PC-9 (cell line): ENCODE data around the gene SAMD10. TPM values are rescaled to one million over a fixed set of nuclear protein-coding genes. Genes with fewer than 3 reads are reported as not detected.
"Not testable (repeated sequence)": the region's sequence is repeated elsewhere in the genome, so short reads cannot be mapped to it uniquely, and the experiment has no call there.

ENCODE experiments used
- BruUV-seq: library from RNA; stranded (reverse); fragments of 400-500 nt; replicated peaks from 2 replicates; lab custom pipeline; 2021; lab: Mats Ljungman, UMichigan
- CTCF ChIA-PET: fragments of 300-600 bp; sonication (Branson Sonifier 250); formaldehyde crosslinking; loops from one replicate; lab custom pipeline; 2022; ENCODE audit warnings: antibody characterized with exemption; lab: Charles Lee
- POLR2A ChIA-PET: fragments of 300-600 bp; sonication (Branson Sonifier 250); formaldehyde crosslinking; loops from one replicate; lab custom pipeline; 2022; ENCODE audit warnings: antibody characterized with exemption; ENCODE audit not compliant: unreplicated experiment; lab: Charles Lee
- DNase-seq, 2 experiments: peaks; one replicate each; pipeline versions ENCODE4 v3.0.0 to v3.0.0-alpha.2; 2015 to 2022; ENCODE audit warnings: mixed read lengths in 1 of 2
- H2AFZ ChIP-seq: fragments of 200-600 bp; sonication (generic); 2 replicates; pipeline ENCODE4 v1.8.1; 2017; ENCODE audit warnings: antibody characterized with exemption
- H3F3A ChIP-seq: fragments of 200-600 bp; sonication (generic); 2 replicates; pipeline ENCODE4 v1.8.1; 2017; ENCODE audit warnings: antibody characterized with exemption, mild to moderate bottlenecking, low read depth; ENCODE audit not compliant: insufficient read depth
- H3K27ac ChIP-seq: fragments of 200-600 bp; sonication (generic); 2 replicates; pipeline ENCODE4 v1.6.1; 2016; ENCODE audit warnings: mixed run types
- H3K27me3 ChIP-seq: fragments of 200-600 bp; sonication (generic); 2 replicates; pipeline ENCODE4 v1.6.1; 2016; ENCODE audit warnings: low read depth, mixed run types; ENCODE audit not compliant: insufficient read depth
- H3K36me3 ChIP-seq: fragments of 200-600 bp; sonication (generic); 2 replicates; pipeline ENCODE4 v1.6.1; 2016; ENCODE audit warnings: low read depth, mixed run types
- H3K4me1 ChIP-seq: fragments of 200-600 bp; sonication (generic); replicated peaks from 2 replicates; pipeline ENCODE4 v1.6.1; 2016; ENCODE audit warnings: mixed run types; ENCODE audit not compliant: insufficient read depth
- H3K4me2 ChIP-seq: fragments of 200-600 bp; sonication (generic); 2 replicates; pipeline ENCODE4 v1.6.1; 2017; ENCODE audit warnings: mixed run types
- H3K4me3 ChIP-seq: fragments of 200-600 bp; sonication (generic); 2 replicates; pipeline ENCODE4 v1.6.1; 2016; ENCODE audit warnings: mixed run types
- H3K79me2 ChIP-seq: fragments of 200-600 bp; sonication (generic); 2 replicates; pipeline ENCODE4 v1.6.1; 2017; ENCODE audit warnings: low read depth, mixed run types
- H3K9me2 ChIP-seq: fragments of 200-600 bp; sonication (generic); 2 replicates; pipeline ENCODE4 v1.8.1; 2017; ENCODE audit warnings: mild to moderate bottlenecking; ENCODE audit not compliant: insufficient read depth
- H3K9me3 ChIP-seq: fragments of 200-600 bp; sonication (generic); 2 replicates; pipeline ENCODE4 v1.8.1; 2016; ENCODE audit warnings: low read depth; ENCODE audit not compliant: insufficient read depth
- H4K20me1 ChIP-seq: fragments of 200-600 bp; sonication (generic); 2 replicates; pipeline ENCODE4 v1.8.1; 2017; ENCODE audit not compliant: insufficient read depth
- CTCF ChIP-seq: fragments of 200-600 bp; sonication (generic); conservative IDR thresholded peaks from 2 replicates; pipeline ENCODE4 v1.6.1; 2017; ENCODE audit warnings: mixed run types, antibody characterized with exemption, mild to moderate bottlenecking, moderate library complexity
- EZH2 ChIP-seq: fragments of 200-600 bp; sonication (generic); IDR thresholded peaks from 2 replicates; pipeline ENCODE4 v1.8.0; 2017; ENCODE audit warnings: antibody characterized with exemption, low read depth
- intact Hi-C: fragments of 100-400 bp; cut with micrococcal nuclease; formaldehyde crosslinking; loops from one replicate; pipeline ENCODE4 v1.10.0; 2022; ENCODE audit not compliant: unreplicated experiment
- total RNA-seq: library from RNA; stranded (reverse); gene quantifications from 2 replicates; pipeline ENCODE4 v1.2.3, GENCODE V29; 2021

Gene SAMD10
- total RNA-seq, 1 experiment from 2014 or later = 18.7 TPM

DNA sequence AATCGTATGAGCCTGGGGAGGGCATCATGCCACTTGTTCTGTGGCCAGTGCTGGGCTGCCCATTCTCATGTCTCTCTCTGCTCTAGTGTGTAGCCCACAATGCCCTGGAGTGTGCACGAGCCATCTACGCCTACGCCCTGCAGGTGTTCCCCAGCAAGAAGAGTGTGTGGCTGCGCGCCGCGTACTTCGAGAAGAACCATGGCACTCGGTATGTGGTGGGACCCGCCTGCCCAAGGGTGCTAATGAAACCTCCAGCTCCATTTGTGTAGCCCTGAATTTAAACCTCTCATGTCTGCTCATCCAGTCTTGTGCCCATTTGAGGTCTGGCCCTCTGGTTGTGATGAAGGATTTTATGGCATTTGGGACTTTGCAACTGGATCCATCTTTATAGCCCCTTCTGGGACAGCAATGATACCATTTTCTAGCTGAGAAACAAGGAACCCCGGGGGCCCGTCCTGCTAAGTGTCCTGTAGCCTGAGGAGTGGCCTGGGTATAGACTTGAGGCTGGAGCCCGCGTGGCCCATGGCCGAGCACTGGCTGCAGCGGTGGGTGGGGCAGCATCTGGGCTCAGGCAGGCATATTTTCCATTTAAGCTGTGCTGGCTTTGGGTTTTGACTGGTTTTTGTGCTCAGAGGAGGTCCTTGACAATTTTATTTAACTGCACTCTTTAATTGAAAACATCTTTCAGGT is 43.4 kb upstream of the SAMD10 start:
- no peaks in the 10 kb centered on the region for H3K4me1 ChIP-seq
- ChIA-PET CTCF (no interaction called here), POLR2A (no interaction called here)
- H3K9me2 ChIP-seq = no peaks in the 10 kb centered on the region
- H4K20me1 ChIP-seq = peaks cover 17% of the 10 kb centered on the region
- H3F3A ChIP-seq = peaks cover 22% of the 10 kb centered on the region
- TF ChIP-seq EZH2 = no peak
- H3K4me2 ChIP-seq = no peak overlapping the region
- no peaks in the 10 kb centered on the region for H3K27me3 ChIP-seq
- H3K36me3 ChIP-seq = peaks cover 22% of the 10 kb centered on the region
- no peaks in the 10 kb centered on the region for H3K79me2 ChIP-seq
- H3K9me3 ChIP-seq = no peaks in the 10 kb centered on the region
- H3K4me3 ChIP-seq = no peak overlapping the region
- intact Hi-C loops = no loop called here
- H2AFZ ChIP-seq = no peak overlapping the region
- no peak overlapping the region for H3K27ac ChIP-seq
- DNase-seq = no peak
- BruUV-seq = no TSS peak

DNA sequence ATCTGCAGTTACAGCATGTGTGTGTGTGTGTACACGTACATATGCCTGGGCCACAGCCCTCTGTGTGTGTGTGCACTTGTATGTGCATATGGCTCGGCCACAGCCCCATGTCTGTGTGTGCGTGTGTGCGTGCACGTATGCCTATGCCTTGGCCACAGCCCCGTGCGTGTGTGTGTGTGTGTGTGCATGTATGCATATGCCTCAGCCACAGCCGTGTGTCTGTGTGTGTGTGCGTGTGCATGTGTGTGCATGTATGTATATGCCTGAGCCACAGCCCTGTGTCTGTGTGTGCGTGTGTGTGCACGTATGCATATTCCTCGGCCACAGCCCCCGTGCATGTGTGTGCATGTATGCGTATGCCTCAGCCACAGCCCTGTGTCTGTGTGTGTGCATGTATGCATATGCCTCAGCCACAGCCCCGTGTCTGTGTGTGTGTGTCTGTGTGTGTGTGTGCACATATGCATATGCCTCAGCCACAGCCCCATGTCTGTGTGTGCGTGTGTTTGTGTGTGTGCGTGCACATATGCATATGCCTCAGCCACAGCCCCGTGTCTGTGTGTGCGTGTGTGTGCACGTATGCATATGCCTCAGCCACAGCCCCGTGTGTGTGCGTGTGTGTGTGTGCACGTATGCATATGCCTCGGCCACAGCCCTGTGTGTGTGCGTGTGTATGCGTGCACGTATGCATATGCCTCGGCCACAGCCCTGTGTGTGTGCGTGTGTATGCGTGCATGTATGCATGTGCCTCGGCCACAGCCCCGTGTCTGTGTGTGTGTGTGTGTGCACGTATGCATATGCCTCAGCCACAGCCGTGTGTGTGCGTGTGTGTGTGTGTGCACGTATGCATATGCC is 41.9 kb upstream of the SAMD10 start:
- intact Hi-C loops = no loop called here

DNA sequence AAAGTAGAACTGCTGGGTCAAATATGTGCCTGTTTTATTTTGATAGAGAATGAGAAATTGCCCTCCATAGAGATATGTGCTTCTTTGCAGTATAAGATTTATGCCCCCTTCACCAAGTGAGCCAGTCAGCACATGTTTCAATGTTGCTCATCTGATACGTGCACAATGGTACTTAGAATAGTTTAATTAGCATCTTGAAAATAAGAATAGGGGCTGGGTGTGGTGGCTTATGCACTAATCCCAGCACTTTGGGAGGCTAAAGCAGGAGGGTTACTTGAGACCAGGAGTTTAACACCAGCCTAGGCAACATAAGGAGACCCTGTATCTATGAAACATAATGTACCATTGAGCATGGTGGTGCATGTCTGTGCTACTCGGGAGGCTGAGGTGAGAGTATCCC is 36.2 kb upstream of the SAMD10 start:
- Histone ChIP-seq H3K4me1 (no peaks in the 10 kb centered on the region), H3K27me3 (no peaks in the 10 kb centered on the region), H3K36me3 (peaks cover 32% of the 10 kb centered on the region), H3K4me2 (no peak overlapping the region), H2AFZ (no peak overlapping the region), H3K4me3 (no peak overlapping the region), H3K9me2 (no peaks in the 10 kb centered on the region), H4K20me1 (peaks cover 26% of the 10 kb centered on the region), H3F3A (peaks cover 15% of the 10 kb centered on the region), H3K79me2 (no peaks in the 10 kb centered on the region), H3K9me3 (no peaks in the 10 kb centered on the region), H3K27ac (no peak overlapping the region)
- no peak for DNase-seq
- ChIA-PET POLR2A (no interaction called here), CTCF (no interaction called here)
- BruUV-seq = no TSS peak
- intact Hi-C loops = no loop called here
- TF ChIP-seq CTCF (no peak), EZH2 (no peak)

More for the DNA sequence above, 41.9 kb upstream of the SAMD10 start:
- H4K20me1 ChIP-seq = peaks cover 23% of the 10 kb centered on the region
- no peak for DNase-seq
- BruUV-seq = no TSS peak
- no peak overlapping the region for H3K27ac ChIP-seq
- no peaks in the 10 kb centered on the region for H3K9me3 ChIP-seq
- H3K4me3 ChIP-seq = no peak overlapping the region
- no peak for TF ChIP-seq EZH2
- no peak for TF ChIP-seq CTCF
- no peak overlapping the region for H2AFZ ChIP-seq
- no peaks in the 10 kb centered on the region for H3K27me3 ChIP-seq
- no peaks in the 10 kb centered on the region for H3K9me2 ChIP-seq
- H3K79me2 ChIP-seq = no peaks in the 10 kb centered on the region
- peaks cover 21% of the 10 kb centered on the region for H3K36me3 ChIP-seq
- no peaks in the 10 kb centered on the region for H3K4me1 ChIP-seq
- ChIA-PET POLR2A (no interaction called here), CTCF (no interaction called here)
- H3F3A ChIP-seq = peaks cover 22% of the 10 kb centered on the region
- no peak overlapping the region for H3K4me2 ChIP-seq

DNA sequence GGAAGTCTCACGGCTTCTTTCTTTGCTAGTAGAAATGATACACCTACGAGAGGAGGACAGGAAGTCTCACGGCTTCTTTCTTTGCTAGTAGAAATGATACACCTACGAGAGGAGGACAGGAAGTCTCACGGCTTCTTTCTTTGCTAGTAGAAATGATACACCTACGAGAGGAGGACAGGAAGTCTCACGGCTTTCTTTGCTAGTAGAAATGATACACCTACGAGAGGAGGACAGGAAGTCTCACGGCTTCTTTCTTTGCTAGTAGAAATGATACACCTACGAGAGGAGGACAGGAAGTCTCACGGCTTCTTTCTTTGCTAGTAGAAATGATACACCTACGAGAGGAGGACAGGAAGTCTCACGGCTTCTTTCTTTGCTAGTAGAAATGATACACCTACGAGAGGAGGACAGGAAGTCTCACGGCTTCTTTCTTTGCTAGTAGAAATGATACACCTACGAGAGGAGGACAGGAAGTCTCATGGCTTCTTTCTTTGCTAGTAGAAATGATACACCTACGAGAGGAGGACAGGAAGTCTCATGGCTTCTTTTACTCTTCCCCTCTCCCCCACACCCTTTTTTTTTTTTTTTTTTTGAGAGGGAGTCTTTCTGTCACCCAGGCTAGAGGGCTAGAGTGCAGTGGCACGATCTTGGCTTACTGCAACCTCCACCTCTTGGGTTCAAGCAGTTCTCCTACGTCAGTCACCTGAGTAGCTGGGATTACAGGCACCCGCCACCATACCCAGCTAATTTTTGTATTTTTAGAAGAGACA is 33.1 kb upstream of the SAMD10 start:
- not testable (repeated sequence) for H3F3A ChIP-seq

More for the DNA sequence above, 33.1 kb upstream of the SAMD10 start:
- POLR2A ChIA-PET, H3K27ac ChIP-seq, H3K4me2 ChIP-seq, BruUV-seq, H3K9me3 ChIP-seq, H3K79me2 ChIP-seq, H3K27me3 ChIP-seq, H3K4me1 ChIP-seq, CTCF ChIA-PET, H3K9me2 ChIP-seq, DNase-seq, H3K4me3 ChIP-seq, intact Hi-C loops, H2AFZ ChIP-seq: not testable (repeated sequence)
- peaks cover 29% of the 10 kb centered on the region for H4K20me1 ChIP-seq
- peaks cover 53% of the 10 kb centered on the region for H3K36me3 ChIP-seq
